Naive thymus-derived CD4-positive, alpha-beta T cell (primary cell): Measurements from ENCODE around the gene CHRNE. TPM values are rescaled to one million over a fixed set of nuclear protein-coding genes. Genes with fewer than 3 reads are reported as not detected.

Source experiments
- ATAC-seq: fragments of 150-1000 bp; cut with Tn5 transposase; 2 replicates; pipeline ENCODE4 v1.10.0; 2021; ENCODE audit warnings: mild to moderate bottlenecking, moderate library complexity
- CTCF ChIA-PET: fragments of 350-600 bp; sonication (Branson Sonifier 250); formaldehyde crosslinking; loops from one replicate; lab custom pipeline; 2021; ENCODE audit warnings: antibody characterized with exemption; lab: Charles Lee
- POLR2A ChIA-PET: fragments of 350-600 bp; sonication (Branson Sonifier 250); formaldehyde crosslinking; loops from one replicate; lab custom pipeline; 2021; ENCODE audit warnings: antibody characterized with exemption, inconsistent platforms; lab: Charles Lee
- DNase-seq, 9 donors: peaks; one replicate each; pipeline versions ENCODE4 v3.0.0 to v3.0.0-alpha.2; 2020 to 2022; ENCODE audit warnings: mixed read lengths in 1 of 9
- H3K27ac ChIP-seq: one replicate; pipeline ENCODE4 v1.7.0; 2013; ENCODE audit warnings: mild to moderate bottlenecking, low read depth, low read length, moderate library complexity
- H3K27me3 ChIP-seq, 2 donors: one replicate each; pipeline ENCODE4 v1.7.0; 2013; ENCODE audit warnings: low read length in 2 of 2, mild to moderate bottlenecking in 2 of 2, moderate library complexity in 2 of 2; ENCODE audit not compliant: control insufficient read depth in 2 of 2, insufficient read depth in 2 of 2
- H3K36me3 ChIP-seq, 3 experiments: 1 replicate in 2 of 3; 2 replicates in 1 of 3; pipeline ENCODE4 v1.7.0; 2013; ENCODE audit warnings: low read length in 3 of 3, mild to moderate bottlenecking in 3 of 3, moderate library complexity in 1 of 3; ENCODE audit not compliant: insufficient read depth in 3 of 3, control insufficient read depth in 2 of 3
- H3K4me1 ChIP-seq, 2 donors: one replicate each; pipeline ENCODE4 v1.7.0; 2013; ENCODE audit warnings: low read length in 2 of 2, mild to moderate bottlenecking in 2 of 2, moderate library complexity in 1 of 2; ENCODE audit not compliant: control insufficient read depth in 2 of 2, insufficient read depth in 2 of 2
- H3K4me3 ChIP-seq: 2 replicates; pipeline ENCODE4 v1.7.0; 2013; ENCODE audit warnings: mild to moderate bottlenecking, low read length
- H3K9me3 ChIP-seq, 3 experiments: 1 replicate in 2 of 3; 2 replicates in 1 of 3; pipeline ENCODE4 v1.7.0; 2013; ENCODE audit warnings: low read length in 3 of 3; ENCODE audit not compliant: control insufficient read depth in 2 of 3
- H3K27ac Mint-ChIP-seq, 9 donors: one replicate each; pipeline ENCODE4 v1.8.0; 2020 to 2022; ENCODE audit warnings: mixed read lengths in 9 of 9, mild to moderate bottlenecking in 8 of 9, moderate library complexity in 5 of 9, inconsistent platforms in 2 of 9
- H3K27me3 Mint-ChIP-seq, 5 donors: one replicate each; pipeline ENCODE4 v1.8.0; 2021 to 2022; ENCODE audit warnings: mixed read lengths in 5 of 5, mild to moderate bottlenecking in 1 of 5
- H3K36me3 Mint-ChIP-seq, 5 donors: one replicate each; pipeline ENCODE4 v1.8.0; 2020 to 2022; ENCODE audit warnings: mixed read lengths in 5 of 5, mild to moderate bottlenecking in 3 of 5, inconsistent platforms in 1 of 5
- H3K4me1 Mint-ChIP-seq, 7 donors: one replicate each; pipeline ENCODE4 v1.8.0; 2020 to 2022; ENCODE audit warnings: mixed read lengths in 7 of 7, mild to moderate bottlenecking in 3 of 7, inconsistent platforms in 1 of 7
- H3K4me3 Mint-ChIP-seq, 10 donors: one replicate each; pipeline ENCODE4 v1.8.0; 2020 to 2022; ENCODE audit warnings: mild to moderate bottlenecking in 10 of 10, mixed read lengths in 10 of 10, moderate library complexity in 6 of 10, inconsistent platforms in 2 of 10
- H3K9me3 Mint-ChIP-seq, 11 donors: one replicate each; pipeline ENCODE4 v1.8.0; 2020 to 2022; ENCODE audit warnings: mixed read lengths in 11 of 11, mild to moderate bottlenecking in 4 of 11, inconsistent platforms in 1 of 11, moderate library complexity in 1 of 11
- intact Hi-C, 2 donors: fragments of 100-400 bp; cut with micrococcal nuclease; formaldehyde crosslinking; loops; one replicate each; pipeline ENCODE4 v1.15.1; 2023
- polyA plus RNA-seq, 2 donors: library from polyadenylated mRNA; unstranded; fragments of 300-500 nt; fragmentation: Illumina TruSeq; gene quantifications; one replicate each; pipeline ENCODE4 v1.2.3, GENCODE V29; 2021
- total RNA-seq, 6 experiments: library from RNA in 5 of 6; stranded (reverse) in 5 of 6; gene quantifications; 1 replicate in 5 of 6; 2 replicates in 1 of 6; pipeline ENCODE4 v1.2.3 and lab custom pipeline; 2021 to 2026

CHRNE gene
- total and polyA plus RNA-seq, 7 experiments from 2014 or later, result 0.24 to 6.5 (median 0.77) TPM; not detected in 1

GRCh38 chr17:4948931-4949320 lies 46.0 kb upstream of the CHRNE start:
- Mint-ChIP-seq H3K4me3 (peak overlapping the region; percentile 92 to 100 (median 98)), H3K27ac (peak overlapping the region; percentile 83 to 100 (median 96)), H3K36me3 (peaks cover 5 to 36% (median 18%) of the 10 kb centered on the region in 5 donors), H3K9me3 (peaks cover 0 to 5% (median 0%) of the 10 kb centered on the region in 11 donors), H3K4me1 (peaks cover 37 to 50% (median 43%) of the 10 kb centered on the region in 7 donors), H3K27me3 (peaks cover 0 to 2% (median 0%) of the 10 kb centered on the region in 5 donors)
- peaks cover 5 to 31% (median 16%) of the 10 kb centered on the region in 3 experiments for H3K36me3 ChIP-seq
- POLR2A ChIA-PET, result interaction anchor here (0.6 to 13.0 kb wide), 17 partner anchors 10 to 805 kb away, joined by 3 to 278 read pairs (median 6); partner anchors contain the start of genes C17orf107, CAMTA2, RNF167 and SLC25A11
- H3K27ac ChIP-seq, result peak overlapping the region; percentile 89
- peak overlapping the region; percentile 98 for H3K4me3 ChIP-seq
- CTCF ChIA-PET, result interaction anchor here (0.6 to 2.3 kb wide), 5 partner anchors 9 to 804 kb away, joined by 3 to 12 read pairs (median 4); partner anchors contain the start of genes RNF167, SLC25A11 and SPAG7
- ATAC-seq (peak; percentile 58), DNase-seq (peak in 7 of 9 donors; percentile 69 to 84 (median 79))
- H3K4me1 ChIP-seq, result peaks cover 27 to 35% of the 10 kb centered on the region in 2 donors
- H3K9me3 ChIP-seq, result no peaks in the 10 kb centered on the region
- no peaks in the 10 kb centered on the region for H3K27me3 ChIP-seq
- intact Hi-C loops, result loop anchor here (1.0 to 10.0 kb wide), 13 partner anchors 9 to 1706 kb away; partner anchors contain the start of genes ARRB2 (in 2 of the 2), INCA1 (in 2 of the 2), KIF1C (in 2 of the 2) and NUP88 (in 2 of the 2)

GRCh38 chr17:4948166-4948930 lies 45.5 kb upstream of the CHRNE start, which contains the start of gene PFN1:
PFN1 (minus strand) TSS chr17:4948530; CDS start chr17:4948394, 136 bp downstream.
- H3K9me3 Mint-ChIP-seq, result peaks cover 0 to 5% (median 0%) of the 10 kb centered on the region in 11 donors
- H3K36me3 Mint-ChIP-seq, result peaks cover 5 to 38% (median 18%) of the 10 kb centered on the region in 5 donors
- Histone ChIP-seq H3K4me3 (peak within 1 kb of the TSS; percentile 98), H3K27me3 (no peaks in the 10 kb centered on the region), H3K36me3 (peaks cover 6 to 34% (median 16%) of the 10 kb centered on the region in 3 experiments), H3K27ac (peak within 1 kb of the TSS; percentile 89), H3K9me3 (no peaks in the 10 kb centered on the region), H3K4me1 (peaks cover 33 to 40% of the 10 kb centered on the region in 2 donors)
- ChIA-PET CTCF (interaction anchor here (0.6 to 2.3 kb wide), 5 partner anchors 9 to 803 kb away, joined by 3 to 12 read pairs (median 4); partner anchors contain the start of genes RNF167, SLC25A11 and SPAG7), POLR2A (interaction anchor here (0.6 to 13.0 kb wide), 22 partner anchors 9 to 805 kb away, joined by 3 to 278 read pairs (median 5); partner anchors contain the start of genes C17orf107, CAMTA2, INCA1 and KIF1C)
- peak; percentile 64 to 93 (median 90) for DNase-seq
- H3K27me3 Mint-ChIP-seq, result peaks cover 0 to 2% (median 0%) of the 10 kb centered on the region in 5 donors
- peak; percentile 77 for ATAC-seq
- intact Hi-C loops, result loop anchor here (1.0 to 10.0 kb wide), 12 partner anchors 8 to 1706 kb away; partner anchors contain the start of genes INCA1 (in 2 of the 2), KIF1C (in 2 of the 2), NUP88 (in 2 of the 2) and RNF167 (in 2 of the 2)
- H3K4me3 Mint-ChIP-seq, result peak within 1 kb of the TSS; percentile 92 to 100 (median 98)
- peak within 1 kb of the TSS; percentile 92 to 100 (median 96) for H3K27ac Mint-ChIP-seq
- peaks cover 40 to 51% (median 48%) of the 10 kb centered on the region in 7 donors for H3K4me1 Mint-ChIP-seq

- Histone ChIP-seq H3K4me1 (peaks cover 41 to 48% of the 10 kb centered on the region in 2 donors), H3K27me3 (no peaks in the 10 kb centered on the region), H3K4me3 (peak overlapping the region; percentile 98), H3K9me3 (no peaks in the 10 kb centered on the region), H3K27ac (peak overlapping the region; percentile 89), H3K36me3 (peaks cover 14 to 42% (median 16%) of the 10 kb centered on the region in 3 experiments)
- peak overlapping the region; percentile 92 to 100 (median 98) for H3K4me3 Mint-ChIP-seq
- H3K27me3 Mint-ChIP-seq, result peaks cover 0 to 2% (median 0%) of the 10 kb centered on the region in 5 donors
- ATAC-seq, result peak; percentile 35
- H3K9me3 Mint-ChIP-seq, result peaks cover 0 to 5% (median 0%) of the 10 kb centered on the region in 11 donors
- H3K4me1 Mint-ChIP-seq, result peaks cover 48 to 59% (median 56%) of the 10 kb centered on the region in 7 donors
- peaks cover 5 to 45% (median 25%) of the 10 kb centered on the region in 5 donors for H3K36me3 Mint-ChIP-seq
- intact Hi-C loops, result loop anchor here (1.0 to 10.0 kb wide), 13 partner anchors 7 to 1707 kb away; partner anchors contain the start of genes INCA1 (in 2 of the 2), KIF1C (in 2 of the 2), MINK1 (in 2 of the 2) and NUP88 (in 2 of the 2)
- ChIA-PET CTCF (interaction anchor here (1.4 to 2.3 kb wide), 2 partner anchors 14 to 20 kb away, joined by 4 to 12 read pairs; partner anchors contain the start of gene SPAG7), POLR2A (interaction anchor here (0.6 to 13.0 kb wide), 19 partner anchors 9 to 804 kb away, joined by 3 to 278 read pairs (median 5); partner anchors contain the start of genes C17orf107, CAMTA2, INCA1 and KIF1C)
- DNase-seq, result peak; percentile 51 to 81 (median 66)
- H3K27ac Mint-ChIP-seq, result peak overlapping the region; percentile 81 to 98 (median 94)
These were observed 44.7 kb upstream of the CHRNE start for GRCh38 chr17:4947411-4948165.

- peaks cover 5 to 51% (median 30%) of the 10 kb centered on the region in 5 donors for H3K36me3 Mint-ChIP-seq
- no peaks in the 10 kb centered on the region for H3K9me3 ChIP-seq
- H3K4me3 Mint-ChIP-seq, result peak overlapping the region; percentile 92 to 100 (median 96)
- intact Hi-C loops, result loop anchor here (2.0 to 10.0 kb wide), 5 partner anchors 114 to 1708 kb away; partner anchors contain the start of genes MINK1 (in 2 of the 2), ZNF594 (in 2 of the 2), C17orf100 (in 1 of the 2) and MED31 (in 1 of the 2)
- peaks cover 0 to 2% (median 0%) of the 10 kb centered on the region in 5 donors for H3K27me3 Mint-ChIP-seq
- CTCF ChIA-PET, result interaction anchor here (2.1 to 2.3 kb wide), 2 partner anchors 20 kb away, joined by 9 to 12 read pairs; partner anchors contain the start of gene SPAG7
- H3K27ac Mint-ChIP-seq, result peak overlapping the region; percentile 70 to 98 (median 93)
- POLR2A ChIA-PET, result interaction anchor here (0.6 to 13.0 kb wide), 12 partner anchors 8 to 235 kb away, joined by 3 to 278 read pairs (median 8); partner anchors contain the start of genes C17orf107, CAMTA2, INCA1 and KIF1C
- peaks cover 0 to 5% (median 0%) of the 10 kb centered on the region in 11 donors for H3K9me3 Mint-ChIP-seq
- peaks cover 14 to 46% (median 16%) of the 10 kb centered on the region in 3 experiments for H3K36me3 ChIP-seq
- H3K4me3 ChIP-seq, result peak overlapping the region; percentile 98
- H3K4me1 ChIP-seq, result peaks cover 46 to 54% of the 10 kb centered on the region in 2 donors
- peak overlapping the region; percentile 89 for H3K27ac ChIP-seq
- H3K27me3 ChIP-seq, result no peaks in the 10 kb centered on the region
- peaks cover 53 to 64% (median 62%) of the 10 kb centered on the region in 7 donors for H3K4me1 Mint-ChIP-seq
- DNase-seq (no peak), ATAC-seq (no peak)
These were observed 44.1 kb upstream of the CHRNE start for GRCh38 chr17:4947010-4947410.

- Histone ChIP-seq H3K27me3 (no peaks in the 10 kb centered on the region), H3K4me1 (peaks cover 51 to 57% of the 10 kb centered on the region in 2 donors), H3K4me3 (peak overlapping the region; percentile 98), H3K27ac (peak overlapping the region; percentile 89), H3K9me3 (no peaks in the 10 kb centered on the region), H3K36me3 (peaks cover 14 to 46% (median 16%) of the 10 kb centered on the region in 3 experiments)
- intact Hi-C loops, result loop anchor here (2.0 to 10.0 kb wide), 5 partner anchors 114 to 1708 kb away; partner anchors contain the start of genes MINK1 (in 2 of the 2), ZNF594 (in 2 of the 2), C17orf100 (in 1 of the 2) and MED31 (in 1 of the 2)
- Mint-ChIP-seq H3K27me3 (peaks cover 0 to 2% (median 0%) of the 10 kb centered on the region in 5 donors), H3K4me3 (peak overlapping the region; percentile 92 to 100 (median 96)), H3K27ac (peak overlapping the region; percentile 70 to 98 (median 93)), H3K4me1 (peaks cover 59 to 70% (median 65%) of the 10 kb centered on the region in 7 donors), H3K9me3 (peaks cover 0 to 6% (median 0%) of the 10 kb centered on the region in 11 donors), H3K36me3 (peaks cover 5 to 57% (median 34%) of the 10 kb centered on the region in 5 donors)
- ATAC-seq, result no peak
- ChIA-PET POLR2A (interaction anchor here (0.8 to 13.0 kb wide), 10 partner anchors 22 to 156 kb away, joined by 3 to 278 read pairs (median 4); partner anchors contain the start of genes C17orf107, CAMTA2, INCA1 and KIF1C), CTCF (interaction anchor here (2.1 kb wide), 1 partner anchor 21 kb away, joined by 9 read pairs; the partner anchor contains the start of gene SPAG7)
- no peak for DNase-seq
These were observed 43.5 kb upstream of the CHRNE start for GRCh38 chr17:4946312-4946976.
